Ectodermal cell (in vitro differentiated cells): ENCODE results near the gene CAV1.
"Not testable (repeated sequence)": the region's sequence is repeated elsewhere in the genome, so short reads cannot be mapped to it uniquely, and the experiment has no call there.

ENCODE experiments used
- H3K27ac ChIP-seq: 2 replicates; pipeline ENCODE4 v1.7.0; 2013; ENCODE audit warnings: mild to moderate bottlenecking, low read depth, low read length; ENCODE audit not compliant: insufficient read depth, poor library complexity, severe bottlenecking
- H3K27me3 ChIP-seq: 2 replicates; pipeline ENCODE4 v1.7.0; 2013; ENCODE audit warnings: mild to moderate bottlenecking, low read length; ENCODE audit not compliant: insufficient read depth, control insufficient read depth, poor library complexity, severe bottlenecking
- H3K36me3 ChIP-seq: one replicate; pipeline ENCODE4 v1.7.0; 2013; ENCODE audit warnings: low read length; ENCODE audit not compliant: control insufficient read depth, insufficient read depth
- H3K4me1 ChIP-seq: one replicate; pipeline ENCODE4 v1.7.0; 2013; ENCODE audit warnings: low read length; ENCODE audit not compliant: control insufficient read depth, insufficient read depth
- H3K4me3 ChIP-seq: 2 replicates; pipeline ENCODE4 v1.7.0; 2013; ENCODE audit warnings: low read depth, low read length, control low read depth; ENCODE audit not compliant: insufficient read depth
- H3K9me3 ChIP-seq: 2 replicates; pipeline ENCODE4 v1.7.0; 2013; ENCODE audit warnings: mild to moderate bottlenecking, low read length, moderate library complexity; ENCODE audit not compliant: control insufficient read depth
- WGBS, 2 experiments: methylation state at CpG; one replicate each; pipeline ENCODE4 v1.1.7; 2013; ENCODE audit warnings: missing lambda C conversion rate in 2 of 2; 5-methylcytosine and 5-hydroxymethylcytosine counted together

CAV1 gene

GRCh38 chr7:116587200-116587599, 62.4 kb downstream of the CAV1 start:
- H3K27me3 ChIP-seq, H3K9me3 ChIP-seq, H3K36me3 ChIP-seq, H3K4me1 ChIP-seq, H3K4me3 ChIP-seq, H3K27ac ChIP-seq: not testable (repeated sequence)
- WGBS, 2 experiments: 95 to 98% methylated on average over 2 of the region's 3 CpGs

- no peaks in the 10 kb centered on the region for H3K27me3 ChIP-seq
- no peaks in the 10 kb centered on the region for H3K9me3 ChIP-seq
- no peak overlapping the region for H3K27ac ChIP-seq
- 44 to 62% methylated on average over 2 of the region's 2 CpGs for WGBS, 2 experiments
- no peaks in the 10 kb centered on the region for H3K36me3 ChIP-seq
- no peak overlapping the region for H3K4me3 ChIP-seq
- H3K4me1 ChIP-seq: no peaks in the 10 kb centered on the region
Observed at GRCh38 chr7:116588225-116588624, 63.4 kb downstream of the CAV1 start.

DNA sequence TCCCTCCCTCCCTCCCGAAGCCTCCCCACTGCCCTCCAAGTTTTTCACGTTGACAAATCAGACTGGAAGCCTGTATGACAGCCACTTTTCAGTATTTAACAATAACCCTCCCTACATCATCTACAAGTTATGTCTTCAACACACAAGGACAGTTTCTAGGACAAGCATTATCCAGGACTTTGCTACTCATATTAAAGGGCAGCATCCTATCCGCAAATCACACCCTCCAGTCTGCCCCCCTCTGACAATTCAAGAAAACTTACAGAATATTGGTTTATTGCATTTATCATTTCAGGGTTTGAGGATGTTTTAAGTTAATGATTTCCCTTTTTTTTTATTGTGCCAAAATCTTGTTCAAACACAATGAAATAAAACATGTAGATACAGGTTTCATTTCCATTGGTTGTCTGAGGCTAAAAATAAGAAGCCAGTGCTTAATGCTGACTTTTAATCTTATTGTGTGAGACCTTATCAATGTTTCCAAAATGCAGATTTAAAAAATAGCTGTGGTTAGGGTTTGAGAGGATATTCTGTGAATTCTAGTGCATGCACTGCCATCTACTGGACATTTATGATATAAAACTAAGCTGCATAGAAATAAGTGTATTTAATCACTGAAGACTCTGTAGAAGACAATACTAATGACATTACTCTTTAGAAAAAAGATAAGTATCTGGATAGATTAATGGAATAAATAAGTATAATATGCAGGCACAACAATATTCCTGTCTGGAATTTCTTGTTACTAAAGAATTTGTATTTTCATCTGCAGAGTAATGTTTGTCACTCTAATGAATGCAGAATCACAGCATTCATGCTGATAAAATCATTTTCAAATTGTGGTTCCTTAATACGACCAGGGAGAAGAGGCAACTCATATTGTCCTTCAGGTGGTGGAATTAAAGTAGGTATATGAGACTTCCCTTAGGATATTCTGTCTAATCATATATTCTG, 64.1 kb downstream of the CAV1 start:
- H3K27me3 ChIP-seq: no peaks in the 10 kb centered on the region
- H3K9me3 ChIP-seq: no peaks in the 10 kb centered on the region
- H3K36me3 ChIP-seq: no peaks in the 10 kb centered on the region
- 45 to 47% methylated on average over 4 of the region's 4 CpGs for WGBS, 2 experiments
- H3K4me3 ChIP-seq: no peak overlapping the region
- H3K27ac ChIP-seq: no peak overlapping the region
- H3K4me1 ChIP-seq: no peaks in the 10 kb centered on the region

DNA sequence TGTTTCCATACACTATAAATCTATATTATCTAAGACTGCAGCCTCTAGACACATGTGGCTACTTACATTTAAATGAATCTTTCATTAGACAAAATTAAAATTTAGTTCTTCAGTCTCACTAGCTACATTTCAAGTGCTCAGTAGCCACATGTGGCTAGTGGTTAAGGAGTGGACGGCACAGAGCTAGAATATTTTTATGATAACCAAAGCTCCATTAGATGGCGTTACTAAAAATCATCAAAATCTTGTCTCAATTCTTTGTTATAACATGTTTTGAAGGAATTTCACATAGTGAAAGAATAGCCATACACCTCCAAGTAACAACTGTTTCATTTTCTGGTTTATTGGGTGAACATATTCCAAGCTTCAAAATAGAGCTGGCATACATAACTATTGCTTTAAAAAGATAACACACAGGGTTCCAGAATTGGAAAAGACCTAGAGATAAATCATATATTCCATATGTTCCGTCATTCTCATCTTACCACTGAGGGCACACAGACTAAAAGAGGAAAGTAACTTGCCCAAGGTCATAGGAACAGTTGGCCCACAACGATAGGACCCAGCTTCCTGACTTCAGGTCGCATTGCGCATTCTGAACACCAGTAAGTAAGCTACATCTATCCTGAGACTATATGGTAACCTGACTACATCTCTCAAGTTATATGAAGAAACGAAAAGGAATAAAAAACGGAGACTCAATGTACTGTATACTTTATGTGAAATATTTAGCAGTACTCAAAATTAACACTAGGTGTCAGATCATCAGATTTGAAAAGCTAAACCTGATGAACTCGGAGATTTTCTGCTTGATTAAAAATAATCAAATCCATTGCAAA, 66.6 kb downstream of the CAV1 start:
- Histone ChIP-seq H3K4me1 (no peaks in the 10 kb centered on the region), H3K9me3 (no peaks in the 10 kb centered on the region), H3K27me3 (no peaks in the 10 kb centered on the region), H3K4me3 (no peak overlapping the region), H3K36me3 (no peaks in the 10 kb centered on the region), H3K27ac (no peak overlapping the region)
- WGBS, 2 experiments: 87 to 94% methylated on average over 5 to 7 of the region's 9 CpGs

- Histone ChIP-seq H3K4me3 (no peak overlapping the region), H3K9me3 (no peaks in the 10 kb centered on the region), H3K27me3 (no peaks in the 10 kb centered on the region), H3K4me1 (no peaks in the 10 kb centered on the region), H3K27ac (no peak overlapping the region), H3K36me3 (no peaks in the 10 kb centered on the region)
- WGBS, 2 experiments: 57% methylated on average over 1 of the region's 1 CpG; no CpG with 5 or more reads in 1 of the 2 experiments
Observed at GRCh38 chr7:116592041-116592355, 67.2 kb downstream of the CAV1 start.

- WGBS, 2 experiments: 82 to 83% methylated on average over 8 of the region's 8 CpGs
- Histone ChIP-seq H3K27ac (no peak overlapping the region), H3K27me3 (no peaks in the 10 kb centered on the region), H3K4me1 (no peaks in the 10 kb centered on the region), H3K9me3 (no peaks in the 10 kb centered on the region), H3K4me3 (no peak overlapping the region), H3K36me3 (no peaks in the 10 kb centered on the region)
Observed at GRCh38 chr7:116592445-116592844, 67.6 kb downstream of the CAV1 start.

DNA sequence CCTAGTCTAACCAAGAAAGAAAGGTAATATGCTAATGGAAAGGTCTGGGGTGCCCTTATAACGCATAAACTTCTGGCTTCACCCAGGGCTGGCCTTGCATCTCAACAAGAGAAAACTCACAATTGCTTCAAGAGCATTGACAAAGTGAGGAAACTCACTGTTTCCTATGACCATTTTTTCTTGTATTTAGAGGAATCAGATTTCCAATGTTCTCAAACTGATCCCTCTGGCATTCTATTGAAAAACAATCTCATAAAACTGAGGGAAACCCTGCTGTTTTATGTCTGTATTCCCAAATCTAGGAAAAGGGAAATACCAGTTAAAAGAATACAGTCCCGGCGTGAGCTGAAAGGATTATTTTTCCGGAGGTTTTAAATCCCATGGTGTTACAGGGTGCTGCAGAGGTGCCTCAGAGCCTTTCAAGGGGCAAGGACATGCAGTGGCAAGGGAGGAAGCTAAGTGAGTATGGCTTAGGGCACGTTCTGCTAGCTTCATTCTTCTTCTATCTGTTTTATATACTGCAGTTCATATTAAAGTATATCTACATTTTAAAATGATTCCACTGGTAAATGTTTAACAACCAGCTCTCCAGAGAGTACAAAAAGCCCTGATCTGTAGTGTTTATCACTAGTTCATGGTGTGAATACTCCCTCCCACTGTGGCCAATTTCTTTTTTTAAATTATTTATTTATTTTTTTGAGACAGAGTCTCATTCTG, 68.7 kb downstream of the CAV1 start:
- H3K4me1 ChIP-seq: no peaks in the 10 kb centered on the region
- WGBS, 2 experiments: 78 to 81% methylated on average over 4 to 5 of the region's 5 CpGs
- no peaks in the 10 kb centered on the region for H3K36me3 ChIP-seq

GRCh38 chr7:116595063-116595462, 70.2 kb downstream of the CAV1 start:
- Histone ChIP-seq H3K27ac (no peak overlapping the region), H3K4me3 (no peak overlapping the region), H3K9me3 (no peaks in the 10 kb centered on the region), H3K4me1 (no peaks in the 10 kb centered on the region), H3K36me3 (no peaks in the 10 kb centered on the region), H3K27me3 (no peaks in the 10 kb centered on the region)
- 91 to 93% methylated on average over 9 of the region's 9 CpGs for WGBS, 2 experiments

More for the DNA sequence above, 68.7 kb downstream of the CAV1 start:
- Histone ChIP-seq H3K27ac (no peak overlapping the region), H3K9me3 (no peaks in the 10 kb centered on the region), H3K4me3 (no peak overlapping the region), H3K27me3 (no peaks in the 10 kb centered on the region)

DNA sequence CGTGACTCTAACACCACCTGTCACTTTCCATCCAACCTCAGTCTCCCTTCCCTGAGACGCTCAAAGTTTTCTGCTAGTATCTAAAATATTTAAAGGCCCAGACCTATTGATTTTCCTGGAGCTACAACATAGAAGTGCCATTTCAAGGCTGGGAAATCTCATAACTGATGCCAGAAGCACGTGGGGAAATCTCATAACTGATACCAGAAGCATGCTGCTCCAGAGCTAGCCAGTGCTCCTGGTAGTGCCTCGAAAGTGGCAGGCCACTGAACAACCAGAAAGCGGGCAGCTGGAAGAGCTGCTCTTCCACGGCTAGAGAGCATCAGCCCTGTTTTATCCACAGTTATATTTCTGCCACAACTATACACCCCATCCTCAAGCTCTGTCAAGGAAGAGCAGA, 72.5 kb downstream of the CAV1 start:
- Histone ChIP-seq H3K9me3 (no peaks in the 10 kb centered on the region), H3K27me3 (no peaks in the 10 kb centered on the region), H3K27ac (no peak overlapping the region), H3K4me3 (no peak overlapping the region), H3K4me1 (no peaks in the 10 kb centered on the region), H3K36me3 (no peaks in the 10 kb centered on the region)
- 90 to 92% methylated on average over 6 of the region's 6 CpGs for WGBS, 2 experiments

DNA sequence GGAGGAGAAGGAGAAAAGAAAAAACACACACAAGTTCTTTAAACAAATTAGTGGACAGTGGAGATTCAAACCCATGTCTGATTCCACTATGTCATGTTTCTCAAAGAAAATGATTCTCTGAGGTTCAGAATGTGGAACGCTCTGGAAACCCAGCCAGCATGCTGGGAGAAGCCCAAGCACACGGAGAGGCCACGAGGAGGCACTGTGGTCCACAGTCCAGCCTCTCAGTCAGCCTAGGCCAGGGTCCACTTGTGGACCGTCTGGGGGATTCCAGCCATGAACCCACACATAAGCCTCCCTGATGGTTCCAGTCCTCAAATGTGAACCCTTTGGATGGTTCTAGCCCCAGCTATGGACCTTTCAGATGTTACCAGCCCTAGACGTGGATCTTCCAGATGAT, 73.4 kb downstream of the CAV1 start:
- Histone ChIP-seq H3K4me1 (no peaks in the 10 kb centered on the region), H3K4me3 (no peak overlapping the region), H3K36me3 (no peaks in the 10 kb centered on the region), H3K27ac (no peak overlapping the region), H3K9me3 (no peaks in the 10 kb centered on the region), H3K27me3 (no peaks in the 10 kb centered on the region)
- 85 to 91% methylated on average over 5 of the region's 5 CpGs for WGBS, 2 experiments
